ENCODE data around the gene GALNT18.
A peak's percentile ranks its signal among the peaks of the same experiment; 100 is the strongest.
"Not testable (repeated sequence)": the region's sequence is repeated elsewhere in the genome, so short reads cannot be mapped to it uniquely, and the experiment has no call there.

GALNT18 gene

GRCh38 chr11:11456866-11457265 lies 164.9 kb downstream of the GALNT18 start:
- no peak for DNase-seq (ENCODE audit: low spot score)

- no peak for DNase-seq (ENCODE audit: low spot score)
These were observed 167.1 kb downstream of the GALNT18 start for GRCh38 chr11:11454671-11455223.

- peak; percentile 64 for DNase-seq (ENCODE audit: low spot score)
These were observed 170.3 kb downstream of the GALNT18 start for GRCh38 chr11:11451501-11452005.

- DNase-seq (ENCODE audit: low spot score), result peak; percentile 54
These were observed 171.0 kb downstream of the GALNT18 start for GRCh38 chr11:11450744-11451362.

- no peak for DNase-seq (ENCODE audit: low spot score)
These were observed 172.5 kb downstream of the GALNT18 start for GRCh38 chr11:11449327-11449726.

- no peak for DNase-seq (ENCODE audit: low spot score)
These were observed 173.2 kb downstream of the GALNT18 start for GRCh38 chr11:11448626-11449025.

GRCh38 chr11:11447601-11448000 lies 174.2 kb downstream of the GALNT18 start:
- not testable (repeated sequence) for DNase-seq (ENCODE audit: low spot score)

GRCh38 chr11:11446967-11447366 lies 174.8 kb downstream of the GALNT18 start:
- DNase-seq (ENCODE audit: low spot score), result no peak

- no peak for DNase-seq (ENCODE audit: low spot score)
These were observed 175.2 kb downstream of the GALNT18 start for GRCh38 chr11:11446564-11446963.

GRCh38 chr11:11445441-11446185 lies 176.2 kb downstream of the GALNT18 start:
- DNase-seq (ENCODE audit: low spot score), result no peak

GRCh38 chr11:11444804-11445131 lies 177.0 kb downstream of the GALNT18 start:
- no peak for DNase-seq (ENCODE audit: low spot score)

- DNase-seq (ENCODE audit: low spot score), result no peak
These were observed 177.6 kb downstream of the GALNT18 start for GRCh38 chr11:11444027-11444803.

GRCh38 chr11:11442791-11443190 lies 179.0 kb downstream of the GALNT18 start:
- DNase-seq (ENCODE audit: low spot score), result no peak

GRCh38 chr11:11441516-11441915 lies 180.3 kb downstream of the GALNT18 start:
- DNase-seq (ENCODE audit: low spot score), result no peak

- DNase-seq (ENCODE audit: low spot score), result no peak
These were observed 180.7 kb downstream of the GALNT18 start for GRCh38 chr11:11441091-11441490.

- no peak for DNase-seq (ENCODE audit: low spot score)
These were observed 181.7 kb downstream of the GALNT18 start for GRCh38 chr11:11440144-11440543.

- DNase-seq (ENCODE audit: low spot score), result no peak
These were observed 182.2 kb downstream of the GALNT18 start for GRCh38 chr11:11439591-11439990.

- no peak for DNase-seq (ENCODE audit: low spot score)
These were observed 185.0 kb downstream of the GALNT18 start for GRCh38 chr11:11436715-11437313.

GRCh38 chr11:11435635-11436034 lies 186.2 kb downstream of the GALNT18 start:
- DNase-seq (ENCODE audit: low spot score), result no peak

GRCh38 chr11:11433960-11434359 lies 187.8 kb downstream of the GALNT18 start:
- DNase-seq (ENCODE audit: low spot score), result no peak

- DNase-seq (ENCODE audit: low spot score), result no peak
These were observed 189.0 kb downstream of the GALNT18 start for GRCh38 chr11:11432621-11433319.

- no peak for DNase-seq (ENCODE audit: low spot score)
These were observed 191.4 kb downstream of the GALNT18 start for GRCh38 chr11:11430431-11430830.
